Hepatocyte (in vitro differentiated cells): ENCODE results near the gene GCA. TPM values are rescaled to one million over a fixed set of nuclear protein-coding genes. Genes with fewer than 3 reads are reported as not detected.
A peak's percentile ranks its signal among the peaks of the same experiment; 100 is the strongest.

Experiments used
- DNase-seq: peaks from one replicate; pipeline ENCODE4 v3.0.0-alpha.2; 2016; ENCODE audit warnings: low spot score
- H2AFZ ChIP-seq: fragments of 200-600 bp; sonication (generic); 2 replicates; pipeline ENCODE4 v1.6.0; 2016; ENCODE audit warnings: antibody characterized with exemption, mild to moderate bottlenecking
- H3K27ac ChIP-seq: fragments of 200-600 bp; sonication (generic); 2 replicates; pipeline ENCODE4 v1.5.1; 2016; ENCODE audit warnings: mild to moderate bottlenecking
- H3K27me3 ChIP-seq: fragments of 200-600 bp; sonication (generic); 2 replicates; pipeline ENCODE4 v1.6.1; 2016
- H3K36me3 ChIP-seq: fragments of 200-600 bp; sonication (generic); replicated peaks from 2 replicates; pipeline ENCODE4 v1.5.1; 2016; ENCODE audit warnings: low read depth; ENCODE audit not compliant: insufficient read depth
- H3K4me1 ChIP-seq: fragments of 200-600 bp; sonication (generic); 2 replicates; pipeline ENCODE4 v1.5.1; 2016; ENCODE audit warnings: mild to moderate bottlenecking, moderate library complexity; ENCODE audit not compliant: insufficient read depth
- H3K4me2 ChIP-seq: fragments of 200-600 bp; sonication (generic); 2 replicates; pipeline ENCODE4 v1.6.0; 2016
- H3K4me3 ChIP-seq: fragments of 200-600 bp; sonication (generic); 2 replicates; pipeline ENCODE4 v1.5.1; 2016; ENCODE audit warnings: mild to moderate bottlenecking
- H3K79me2 ChIP-seq: fragments of 200-600 bp; sonication (generic); 2 replicates; pipeline ENCODE4 v1.6.0; 2017; ENCODE audit warnings: mild to moderate bottlenecking
- H3K9me2 ChIP-seq: fragments of 200-600 bp; sonication (generic); replicated peaks from 2 replicates; pipeline ENCODE4 v1.6.0; 2017; ENCODE audit warnings: mild to moderate bottlenecking; ENCODE audit not compliant: insufficient read depth
- H3K9me3 ChIP-seq: fragments of 200-600 bp; sonication (generic); 2 replicates; pipeline ENCODE4 v1.5.1; 2016; ENCODE audit warnings: low read depth, mild to moderate bottlenecking
- H4K20me1 ChIP-seq: fragments of 200-600 bp; sonication (generic); 2 replicates; pipeline ENCODE4 v1.6.0; 2016; ENCODE audit warnings: mild to moderate bottlenecking; ENCODE audit not compliant: insufficient read depth, poor library complexity, severe bottlenecking
- CTCF ChIP-seq: fragments of 200-600 bp; sonication (generic); IDR thresholded peaks from 2 replicates; pipeline ENCODE4 v1.5.1; 2016; ENCODE audit warnings: antibody characterized with exemption, mild to moderate bottlenecking; ENCODE audit not compliant: poor library complexity
- EZH2 ChIP-seq: fragments of 200-600 bp; sonication (generic); IDR thresholded peaks from 2 replicates; pipeline ENCODE4 v1.6.1; 2016; ENCODE audit warnings: antibody characterized with exemption, mild to moderate bottlenecking, borderline replicate concordance
- EZH2phosphoT487 ChIP-seq: fragments of 200-600 bp; sonication (generic); IDR thresholded peaks from one replicate; pipeline ENCODE4 v1.6.1; 2018; ENCODE audit warnings: antibody characterized with exemption, mild to moderate bottlenecking, low read depth, moderate library complexity; ENCODE audit not compliant: unreplicated experiment, severe bottlenecking
- WGBS: methylation state at CpG from one replicate; pipeline ENCODE4 v1.1.6; 2016; ENCODE audit warnings: low lambda C conversion rate; ENCODE audit errors: missing lambda C conversion rate; 5-methylcytosine and 5-hydroxymethylcytosine counted together
- polyA plus RNA-seq: library from polyadenylated mRNA; unstranded; fragments of >200 nt; fragmentation: Nextera tagmentation; extraction: Ambion mirVana; gene quantifications from 2 replicates; pipeline ENCODE4 v1.2.1, GENCODE V29; 2016
- total RNA-seq: library from RNA; depleted of rRNA; stranded (reverse); fragments of >200 nt; gene quantifications from 2 replicates; pipeline ENCODE4 v1.2.3, GENCODE V29; 2014

The GCA gene
- total and polyA plus RNA-seq, 2 experiments from 2014 or later, result 29.2 to 43.2 TPM

DNA sequence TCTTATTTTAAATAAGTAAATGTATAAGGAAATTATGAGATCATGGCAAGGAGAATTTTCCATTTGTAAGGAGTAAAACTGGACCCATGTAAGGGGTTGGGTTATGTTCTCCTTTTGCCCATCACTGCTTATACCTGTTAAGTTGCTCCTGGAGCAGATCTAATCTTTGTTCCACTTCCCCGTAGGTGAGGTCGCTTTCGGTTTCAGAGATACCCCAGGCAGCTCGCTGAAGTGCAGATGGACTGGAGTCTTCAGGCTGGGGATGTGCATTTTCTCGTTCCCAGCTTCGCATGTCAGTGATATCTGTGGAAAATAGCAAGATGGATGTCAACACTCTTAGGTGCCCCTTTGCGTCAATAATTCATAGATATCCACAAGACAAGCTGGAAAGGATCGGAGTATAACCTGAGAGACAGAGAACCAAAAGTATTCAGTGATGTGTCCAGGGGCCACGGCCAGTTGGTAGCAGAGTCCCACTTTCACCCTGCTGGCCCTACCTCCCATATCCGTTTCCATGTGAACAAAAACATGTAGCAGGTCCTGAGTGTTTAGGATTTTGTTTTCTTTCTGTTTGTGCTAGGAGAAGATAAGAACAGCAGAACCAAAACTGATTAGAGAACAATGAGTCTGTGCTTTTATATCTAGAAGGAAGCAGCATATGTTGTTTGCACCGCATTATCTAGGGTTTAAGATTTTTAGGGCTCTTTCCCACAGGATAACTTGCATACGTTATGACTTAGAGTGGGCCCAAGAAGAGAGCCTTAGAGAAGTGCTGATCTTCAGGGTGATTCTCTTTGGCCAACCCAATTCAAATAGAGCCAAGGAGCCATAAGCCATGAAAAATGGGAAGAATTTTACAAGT lies 36.0 kb downstream of the GCA start:
- Histone ChIP-seq H3K9me2 (no peaks in the 10 kb centered on the region), H3K4me2 (peak overlapping the region; percentile 30), H3K4me3 (no peak overlapping the region)

DNA sequence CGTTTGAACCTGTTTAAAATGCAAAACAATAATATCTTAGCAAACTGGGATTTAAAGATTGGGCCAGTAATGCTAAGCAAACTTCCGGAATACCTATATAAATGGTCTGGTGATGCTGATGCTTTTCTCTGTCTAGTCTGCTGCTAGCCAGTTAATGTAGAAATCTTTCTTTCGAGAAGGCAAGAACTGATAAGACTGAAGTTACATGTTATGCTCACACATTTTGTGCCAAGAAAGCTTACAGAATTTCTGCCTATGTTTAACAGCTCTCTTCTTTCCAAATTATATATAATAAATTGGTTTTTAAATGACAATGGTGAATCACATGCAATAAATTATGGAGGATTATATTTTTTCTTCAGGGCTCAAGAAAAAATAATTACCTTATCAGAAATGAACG lies 37.9 kb downstream of the GCA start:
- no peak overlapping the region for H3K27ac ChIP-seq
- no peaks in the 10 kb centered on the region for H4K20me1 ChIP-seq
- no peaks in the 10 kb centered on the region for H3K36me3 ChIP-seq
- H3K9me2 ChIP-seq, result no peaks in the 10 kb centered on the region
- no peaks in the 10 kb centered on the region for H3K27me3 ChIP-seq
- H2AFZ ChIP-seq, result peak overlapping the region; percentile 2
- H3K4me1 ChIP-seq, result no peaks in the 10 kb centered on the region
- no peaks in the 10 kb centered on the region for H3K9me3 ChIP-seq
- H3K79me2 ChIP-seq, result no peaks in the 10 kb centered on the region
- 67% methylated on average over 4 of the region's 4 CpGs for WGBS
- no peak overlapping the region for H3K4me3 ChIP-seq
- TF ChIP-seq EZH2phosphoT487 (no peak), EZH2 (no peak), CTCF (no peak)
- no peak for DNase-seq
- no peak overlapping the region for H3K4me2 ChIP-seq

More for the DNA sequence above, 36.0 kb downstream of the GCA start:
- H3K9me3 ChIP-seq, result no peaks in the 10 kb centered on the region
- DNase-seq, result no peak
- no peaks in the 10 kb centered on the region for H3K36me3 ChIP-seq
- H2AFZ ChIP-seq, result no peak overlapping the region
- TF ChIP-seq EZH2phosphoT487, result no peak
- no peak for TF ChIP-seq CTCF
- TF ChIP-seq EZH2, result no peak
- H3K27me3 ChIP-seq, result no peaks in the 10 kb centered on the region
- no peaks in the 10 kb centered on the region for H3K79me2 ChIP-seq
- no peak overlapping the region for H3K27ac ChIP-seq
- 79% methylated on average over 12 of the region's 12 CpGs for WGBS
- H3K4me1 ChIP-seq, result no peaks in the 10 kb centered on the region
- no peaks in the 10 kb centered on the region for H4K20me1 ChIP-seq

DNA sequence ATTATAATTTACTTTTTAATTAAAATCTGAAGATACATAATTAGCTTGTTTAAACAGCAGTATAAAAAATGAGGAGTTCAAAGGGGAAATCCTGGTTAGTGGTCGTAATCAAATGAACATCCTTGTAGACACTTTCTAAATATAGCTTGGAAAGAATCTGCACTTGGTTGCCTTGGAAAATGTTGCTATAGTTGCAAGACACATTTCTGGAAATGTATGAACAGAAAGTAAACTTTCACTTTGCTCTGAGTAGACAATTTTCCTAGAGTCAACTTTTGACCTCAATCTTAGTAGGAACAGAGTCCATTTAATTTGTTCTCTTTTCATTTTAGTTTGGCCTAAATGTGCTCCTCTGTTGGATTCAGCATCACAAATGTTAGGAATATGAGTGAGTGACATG lies 38.3 kb downstream of the GCA start:
- Histone ChIP-seq H2AFZ (no peak overlapping the region), H3K4me1 (no peaks in the 10 kb centered on the region), H3K36me3 (no peaks in the 10 kb centered on the region), H4K20me1 (no peaks in the 10 kb centered on the region), H3K9me3 (no peaks in the 10 kb centered on the region), H3K4me2 (no peak overlapping the region), H3K27me3 (no peaks in the 10 kb centered on the region), H3K79me2 (no peaks in the 10 kb centered on the region), H3K4me3 (no peak overlapping the region), H3K9me2 (no peaks in the 10 kb centered on the region), H3K27ac (no peak overlapping the region)
- DNase-seq, result peak; percentile 31
- 16% methylated on average over 1 of the region's 1 CpG for WGBS
- no peak for TF ChIP-seq EZH2
- no peak for TF ChIP-seq EZH2phosphoT487
- TF ChIP-seq CTCF, result no peak
